NCI-H2171 (cell line): Measurements from ENCODE around the gene TMEM161A.
"Not testable (repeated sequence)": the region's sequence is repeated elsewhere in the genome, so short reads cannot be mapped to it uniquely, and the experiment has no call there.

Experiments used
- DNase-seq: peaks from one replicate; lab custom pipeline; 2025; lab: John Stamatoyannopoulos, UW

TMEM161A gene

GRCh38 chr19:19121371-19121770 lies 16.9 kb downstream of the TMEM161A start:
- no peak for DNase-seq

GRCh38 chr19:19120308-19121231 lies 17.7 kb downstream of the TMEM161A start:
- DNase-seq = no peak

- no peak for DNase-seq
These were observed 18.7 kb downstream of the TMEM161A start for GRCh38 chr19:19119325-19120237.

- no peak for DNase-seq
These were observed 22.3 kb downstream of the TMEM161A start for GRCh38 chr19:19115954-19116353.

- DNase-seq = peak; percentile 39
These were observed 25.1 kb downstream of the TMEM161A start for GRCh38 chr19:19113040-19113626.

- no peak for DNase-seq
These were observed 26.2 kb downstream of the TMEM161A start for GRCh38 chr19:19111967-19112580.

- DNase-seq = no peak
These were observed 27.0 kb downstream of the TMEM161A start for GRCh38 chr19:19111136-19111835.

GRCh38 chr19:19110410-19111135 lies 27.7 kb downstream of the TMEM161A start:
- DNase-seq = no peak

- DNase-seq = no peak
These were observed 28.7 kb downstream of the TMEM161A start for GRCh38 chr19:19109601-19110000.

GRCh38 chr19:19107654-19108053 lies 30.6 kb downstream of the TMEM161A start:
- DNase-seq = no peak

- not testable (repeated sequence) for DNase-seq
These were observed 31.3 kb downstream of the TMEM161A start for GRCh38 chr19:19106938-19107337.

GRCh38 chr19:19106056-19106551 lies 32.2 kb downstream of the TMEM161A start:
- DNase-seq = no peak

- peak; percentile 47 for DNase-seq
These were observed 32.8 kb downstream of the TMEM161A start for GRCh38 chr19:19105365-19106055.

- DNase-seq = no peak
These were observed 35.1 kb downstream of the TMEM161A start for GRCh38 chr19:19103167-19103566.

- DNase-seq = not testable (repeated sequence)
These were observed 35.7 kb downstream of the TMEM161A start for GRCh38 chr19:19102566-19102965.

- DNase-seq = no peak
These were observed 36.7 kb downstream of the TMEM161A start for GRCh38 chr19:19101540-19101939.

GRCh38 chr19:19098703-19099632 lies 39.3 kb downstream of the TMEM161A start:
- no peak for DNase-seq

GRCh38 chr19:19098084-19098702 lies 40.1 kb downstream of the TMEM161A start:
- no peak for DNase-seq
